NCI-H510A treated with DMSO at 0.1 percent for 48 hours (cell line): ENCODE measurements around the gene DIDO1.

Experiments used
- DNase-seq: peaks from one replicate; lab custom pipeline; 2025; lab: John Stamatoyannopoulos, UW

DIDO1 gene

DNA sequence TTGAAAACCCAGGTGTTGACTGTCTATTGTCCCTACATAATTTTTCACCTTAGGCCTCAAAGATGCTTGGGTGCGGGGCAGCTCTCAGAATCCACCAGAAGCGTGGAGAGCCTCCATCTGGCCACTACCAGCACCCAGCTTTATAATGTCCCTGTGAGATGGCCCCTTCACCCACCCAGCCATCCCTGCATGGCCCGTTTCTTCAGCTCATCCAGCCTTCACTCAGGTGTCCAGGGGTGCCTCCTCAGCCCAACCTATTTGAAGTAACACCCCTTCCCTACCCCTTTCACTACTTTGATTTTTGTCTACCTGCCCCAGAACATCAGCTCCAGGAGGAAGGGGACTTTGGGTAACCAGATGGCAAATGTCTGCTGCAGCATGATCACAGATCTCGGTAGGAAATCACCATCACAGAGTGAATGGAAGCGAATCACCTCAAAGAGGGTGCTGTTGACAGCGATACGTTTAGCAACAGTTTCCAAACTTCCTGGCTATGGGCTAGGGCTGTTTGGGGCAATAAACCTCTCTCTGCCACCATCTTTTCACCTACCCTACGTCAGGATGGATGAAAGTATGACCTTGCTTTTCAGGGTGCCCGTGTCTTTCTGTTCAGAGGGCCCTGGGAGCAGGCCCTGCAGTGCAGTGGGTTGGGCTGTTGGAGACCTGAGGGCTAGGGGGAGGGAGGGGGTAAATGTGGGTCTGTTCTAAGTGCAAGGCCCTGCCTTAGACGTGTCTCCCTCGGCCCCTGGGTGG, 25.0 kb upstream of the DIDO1 start:
- DNase-seq, result no peak

DNA sequence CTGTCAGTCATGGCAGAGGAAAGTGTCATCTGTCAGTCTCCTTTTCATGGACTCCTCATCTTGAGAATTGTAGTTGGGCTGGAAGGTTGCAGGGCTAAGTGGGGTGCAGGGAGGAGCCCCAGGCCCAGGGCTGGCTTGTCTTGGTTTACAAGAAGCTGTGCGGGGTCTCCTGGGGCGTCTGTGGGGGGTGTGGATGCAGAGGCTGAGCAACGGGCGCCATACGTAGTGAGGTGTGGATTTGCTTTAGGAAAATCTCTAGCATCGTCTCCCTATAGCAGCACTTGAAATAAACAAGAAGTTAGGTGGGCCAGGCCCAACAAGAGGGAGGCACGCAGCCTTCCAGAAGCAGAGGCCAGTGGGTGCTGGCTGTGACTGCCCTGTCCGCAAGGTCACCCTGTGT, 24.4 kb upstream of the DIDO1 start:
- DNase-seq, result no peak

DNA sequence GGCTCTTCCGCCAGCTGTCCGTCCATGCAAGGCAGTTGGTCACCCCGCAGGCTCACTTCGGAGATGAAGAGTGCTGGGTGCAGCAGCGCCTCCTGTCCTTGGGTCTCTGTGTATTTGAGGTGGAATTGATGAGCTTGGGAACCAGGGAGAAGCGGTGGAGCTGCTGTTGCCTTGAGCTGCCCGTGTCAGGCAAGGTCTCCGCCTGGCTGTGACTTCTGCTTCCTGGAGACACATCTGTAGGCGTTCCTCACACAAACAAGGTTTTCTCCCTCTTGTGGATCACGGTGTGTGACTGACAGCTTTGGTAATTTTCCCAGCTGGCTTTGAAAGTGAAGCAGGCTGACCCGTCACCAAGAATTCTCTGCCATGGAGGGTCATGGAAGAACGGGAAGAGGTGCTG, 23.7 kb upstream of the DIDO1 start:
- DNase-seq, result no peak

DNA sequence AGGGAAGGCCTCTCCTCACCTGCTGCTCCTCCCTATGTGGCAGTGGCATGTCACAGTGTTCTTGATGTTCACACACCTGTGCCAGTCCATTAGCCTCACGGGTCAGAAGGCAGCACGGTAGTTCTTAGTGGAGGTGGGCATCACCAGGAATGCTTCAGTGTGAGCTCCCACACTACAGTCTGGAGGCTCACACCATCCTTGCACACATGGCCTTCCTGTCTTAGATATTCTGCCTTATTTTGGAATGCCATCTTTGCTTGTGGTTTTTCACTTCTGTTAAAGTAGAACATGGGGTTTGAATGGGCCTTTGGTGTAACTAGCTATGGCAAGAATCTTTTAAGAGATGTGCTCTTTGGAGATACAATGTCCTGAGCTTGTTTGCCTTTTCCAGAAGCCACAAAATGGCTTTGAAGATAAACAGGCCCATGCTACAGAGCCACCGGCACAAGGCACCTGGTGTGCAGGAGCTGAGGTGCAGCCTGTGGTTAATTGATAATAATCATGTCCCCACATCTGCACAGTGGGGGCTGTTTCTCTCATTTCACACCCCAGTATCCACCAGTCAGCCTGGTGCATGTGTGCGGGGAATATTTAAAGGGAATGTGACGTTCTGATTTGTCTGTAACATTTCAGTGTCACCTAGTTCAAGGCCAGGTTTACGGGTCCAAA, 23.0 kb upstream of the DIDO1 start:
- DNase-seq, result no peak

DNA sequence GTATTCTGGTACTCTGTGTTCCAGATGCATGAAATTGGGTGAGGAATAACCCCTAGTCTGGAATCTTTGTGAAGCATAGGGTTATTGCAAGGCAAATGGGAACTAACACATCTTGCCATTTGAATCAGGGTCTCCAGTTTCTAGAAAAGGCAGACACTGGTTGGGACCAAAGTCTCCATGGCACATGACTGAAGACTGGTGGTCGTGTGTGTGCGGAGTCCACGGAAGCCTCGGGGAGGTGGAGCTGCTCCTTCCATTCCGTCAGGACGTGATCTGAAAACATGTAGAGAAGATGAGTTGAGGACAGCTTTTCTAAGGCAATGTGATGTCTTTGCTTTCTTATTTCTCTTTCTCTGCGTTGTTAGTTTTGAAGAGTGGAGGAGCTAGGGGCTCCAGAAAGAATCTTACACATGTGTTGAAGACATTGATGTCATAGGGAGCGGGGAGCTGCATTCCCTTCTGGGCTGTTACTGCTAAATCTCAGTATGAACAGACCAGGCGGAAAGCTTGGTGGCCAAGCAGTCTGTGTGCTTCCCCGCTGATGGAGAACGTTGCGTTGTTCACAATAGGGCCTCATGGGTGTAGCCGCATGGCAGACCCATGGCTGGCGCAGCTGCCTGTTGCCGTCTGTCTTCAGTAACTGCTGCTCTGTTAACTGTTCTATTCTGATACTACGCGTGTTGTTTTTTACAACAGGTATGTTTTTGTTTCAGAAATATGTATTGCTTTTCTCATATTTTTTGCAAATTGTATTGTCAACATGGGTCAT, 21.4 kb upstream of the DIDO1 start:
- DNase-seq, result no peak

DNA sequence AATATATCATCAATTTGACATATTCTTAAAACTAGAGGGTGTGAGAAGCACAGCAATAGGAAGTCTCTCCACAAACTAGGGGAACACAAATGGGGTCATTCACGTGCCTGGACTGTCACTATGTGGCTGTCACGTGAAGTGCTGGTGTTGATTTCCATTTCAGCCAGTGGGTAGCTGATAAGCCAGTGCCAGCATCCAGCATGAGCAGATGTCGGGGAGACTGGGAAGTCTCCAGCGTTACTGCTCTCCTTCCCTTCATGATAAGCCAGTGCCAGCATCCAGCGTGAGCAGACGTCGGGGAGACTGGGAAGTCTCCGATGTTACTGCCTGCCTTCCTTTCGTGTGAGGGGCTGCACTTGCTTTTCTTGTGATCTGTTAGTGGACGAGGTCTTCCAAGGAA, 20.6 kb upstream of the DIDO1 start:
- no peak for DNase-seq

DNA sequence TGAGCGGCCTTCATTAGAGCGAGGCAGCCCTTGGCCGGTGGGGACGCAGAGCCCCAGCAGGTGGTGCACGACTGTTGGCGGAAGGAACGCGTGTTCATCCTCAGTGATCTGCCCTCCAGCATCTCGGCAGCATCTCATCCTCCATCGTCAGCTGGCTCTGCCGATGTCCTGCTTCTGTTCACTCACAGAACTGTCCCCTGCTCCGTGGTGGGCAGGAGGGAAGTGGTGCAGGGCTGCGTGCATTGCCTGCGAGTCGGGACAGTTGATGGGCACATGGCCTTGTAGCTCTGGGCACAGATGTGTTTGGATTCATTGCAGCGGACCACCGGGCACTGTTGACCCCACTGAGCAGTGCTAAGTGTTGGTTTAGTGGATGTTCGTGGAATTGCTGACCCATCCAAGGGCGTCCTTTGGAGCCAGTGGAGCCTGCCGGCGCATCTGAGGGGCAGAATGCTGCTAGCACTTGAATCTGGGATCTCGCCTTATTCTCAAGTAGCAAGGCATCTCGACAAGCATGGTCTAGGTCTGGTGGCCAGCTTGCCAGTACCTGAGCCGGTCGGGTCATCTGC, 19.6 kb upstream of the DIDO1 start:
- no peak for DNase-seq

DNA sequence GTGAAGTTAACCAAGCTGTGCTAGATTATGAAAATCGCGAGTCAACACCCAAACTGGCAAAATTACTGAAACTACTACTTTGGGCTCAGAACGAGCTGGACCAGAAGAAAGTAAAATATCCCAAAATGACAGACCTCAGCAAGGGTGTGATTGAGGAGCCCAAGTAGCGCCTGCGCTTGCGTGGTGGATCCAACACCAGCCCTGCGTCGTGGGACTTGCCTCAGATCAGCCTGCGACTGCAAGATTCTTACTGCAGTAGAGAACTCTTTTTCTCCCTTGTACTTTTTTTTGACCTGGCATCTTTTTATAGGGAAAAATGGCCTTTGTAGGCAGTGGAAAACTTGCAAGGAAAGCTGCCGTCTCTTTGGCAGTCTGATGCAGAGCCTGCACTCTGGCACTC, 18.4 kb upstream of the DIDO1 start:
- no peak for DNase-seq

DNA sequence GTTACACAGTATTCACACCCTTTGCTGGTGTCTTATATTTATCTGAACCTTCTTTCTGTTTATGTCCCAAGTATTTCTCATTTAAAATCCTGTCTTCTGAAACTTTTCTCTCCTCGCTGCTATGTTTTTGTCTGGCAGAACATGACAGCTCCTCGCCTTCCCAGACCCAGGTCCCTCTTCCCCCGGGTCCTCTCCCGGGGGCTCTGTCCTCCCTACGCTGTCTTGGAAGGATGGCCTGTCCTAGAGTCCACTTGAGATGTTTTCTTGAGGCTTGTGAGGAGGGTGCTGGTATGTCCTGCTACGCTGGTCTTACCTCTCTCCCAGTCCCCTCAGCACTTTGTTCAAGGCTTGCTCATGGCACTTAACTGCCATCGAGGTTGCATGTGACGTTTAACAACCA, 17.9 kb upstream of the DIDO1 start:
- no peak for DNase-seq

DNA sequence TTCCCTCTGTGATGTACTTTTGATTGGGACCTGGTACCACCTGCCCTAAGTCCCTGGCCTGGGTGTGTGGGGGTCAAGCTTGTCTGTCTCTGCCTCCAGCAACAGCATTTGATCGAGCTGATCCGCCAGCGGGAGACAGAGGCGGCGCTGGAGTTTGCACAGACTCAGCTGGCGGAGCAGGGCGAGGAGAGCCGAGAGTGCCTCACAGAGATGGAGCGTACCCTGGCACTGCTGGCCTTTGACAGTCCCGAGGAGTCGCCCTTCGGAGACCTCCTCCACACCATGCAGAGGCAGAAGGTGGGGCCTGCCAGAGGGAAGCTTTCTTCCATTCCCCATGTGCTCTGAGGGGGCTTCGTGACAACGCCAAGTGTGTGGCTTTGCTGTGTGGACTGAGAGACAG, 17.1 kb upstream of the DIDO1 start:
- no peak for DNase-seq

DNA sequence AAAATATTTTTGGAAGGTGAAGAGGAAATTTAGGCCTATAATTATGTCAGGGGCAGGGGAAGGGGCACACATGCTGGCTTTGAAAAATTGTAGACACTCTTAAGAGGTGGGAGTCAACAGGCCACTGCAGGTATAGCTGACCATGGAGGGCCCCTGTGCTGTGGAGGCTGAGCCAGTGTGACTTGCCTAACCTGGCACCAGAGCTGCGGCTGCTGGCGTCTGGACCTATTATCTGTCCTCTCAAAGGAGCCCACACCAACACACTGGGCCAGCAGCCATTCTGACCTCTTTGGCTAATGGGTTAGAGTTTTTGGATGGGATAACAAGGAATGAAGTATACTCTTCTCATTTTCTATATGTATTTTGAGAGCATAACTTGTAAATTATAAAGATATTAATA, 16.2 kb upstream of the DIDO1 start:
- DNase-seq, result no peak

DNA sequence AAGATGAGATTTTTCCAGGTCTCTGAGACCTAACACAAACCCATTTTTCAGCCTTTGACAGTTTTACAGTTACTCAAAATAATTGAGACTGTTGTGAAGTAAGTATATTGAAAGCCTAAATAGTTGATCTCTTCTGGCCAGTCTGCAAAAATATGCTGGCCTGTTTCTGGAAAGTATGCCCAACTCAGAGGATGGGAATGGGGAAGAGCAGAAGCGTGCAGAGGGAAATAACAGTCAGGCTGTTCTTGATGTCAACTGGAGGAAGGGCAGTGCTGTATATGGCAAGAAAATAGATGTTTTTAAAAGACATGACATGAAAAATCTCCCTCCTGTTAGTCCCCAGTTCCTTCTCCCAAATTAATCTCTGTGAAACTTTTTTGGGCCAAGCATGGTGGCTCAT, 15.5 kb upstream of the DIDO1 start:
- no peak for DNase-seq

DNA sequence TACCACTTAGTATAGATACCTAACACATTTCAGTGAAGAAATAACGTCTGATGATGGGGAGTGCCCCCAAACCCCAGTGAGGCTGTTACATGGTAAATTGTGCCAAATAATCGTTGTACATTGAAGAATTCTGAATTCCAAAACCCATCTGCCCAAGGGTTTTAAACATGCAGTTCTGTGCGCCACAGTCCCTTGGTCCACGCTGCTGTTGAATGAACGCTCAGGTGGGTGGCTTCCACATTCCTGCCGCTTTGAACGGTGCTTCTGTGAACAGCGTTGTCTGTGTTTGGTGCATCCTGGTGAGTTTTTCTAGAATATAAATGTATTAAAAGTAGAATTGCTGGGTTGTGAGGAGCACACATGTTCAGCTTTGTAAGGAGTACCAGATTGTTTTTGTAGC, 14.6 kb upstream of the DIDO1 start:
- DNase-seq, result no peak

DNA sequence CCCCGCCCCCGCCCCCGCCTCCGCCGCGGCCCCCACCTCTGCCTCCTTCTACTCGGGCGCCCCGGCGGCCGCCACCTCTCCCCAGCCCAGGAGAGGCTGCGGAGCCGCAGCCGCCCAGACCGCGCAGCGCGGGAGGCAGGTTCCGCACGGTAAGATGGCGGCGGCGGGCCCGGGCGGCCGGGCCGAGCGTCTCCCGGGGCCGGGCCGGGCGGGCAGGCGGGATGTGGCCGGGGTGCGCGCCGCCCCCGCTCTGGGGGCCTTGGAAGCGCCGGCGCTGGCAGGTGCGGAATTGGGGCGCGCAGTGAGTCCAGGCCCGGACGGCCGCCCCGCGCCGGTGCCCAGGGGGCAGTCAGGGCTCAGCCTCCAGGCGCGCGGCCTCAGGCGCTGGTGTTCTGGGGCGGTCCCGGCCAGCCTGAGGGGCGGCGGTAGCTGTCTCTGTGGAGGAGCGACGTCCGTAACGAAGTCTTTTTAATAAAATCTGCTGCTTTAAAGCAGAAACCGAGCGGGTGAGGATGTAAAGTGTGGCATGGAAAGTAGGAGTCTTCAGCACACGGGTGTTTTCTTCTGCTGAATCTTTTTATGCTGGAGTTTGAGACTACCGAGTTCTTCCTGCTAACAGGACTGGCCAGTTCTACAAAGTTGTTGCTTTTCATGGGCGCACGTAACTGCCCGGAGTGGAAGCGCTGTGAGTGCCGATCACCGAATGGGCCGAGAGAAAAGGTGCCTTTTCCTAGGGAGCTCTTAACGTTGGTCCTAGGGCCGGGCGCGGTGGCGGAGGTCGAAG, 12.0 kb upstream of the DIDO1 start, which contains the start of gene GID8:
Gene GID8 (plus strand): TSS at position 43 of the 784 bp plus-strand sequence. CDS start 3,356 bp downstream, outside the sequence.
- peak; percentile 21 for DNase-seq

DNA sequence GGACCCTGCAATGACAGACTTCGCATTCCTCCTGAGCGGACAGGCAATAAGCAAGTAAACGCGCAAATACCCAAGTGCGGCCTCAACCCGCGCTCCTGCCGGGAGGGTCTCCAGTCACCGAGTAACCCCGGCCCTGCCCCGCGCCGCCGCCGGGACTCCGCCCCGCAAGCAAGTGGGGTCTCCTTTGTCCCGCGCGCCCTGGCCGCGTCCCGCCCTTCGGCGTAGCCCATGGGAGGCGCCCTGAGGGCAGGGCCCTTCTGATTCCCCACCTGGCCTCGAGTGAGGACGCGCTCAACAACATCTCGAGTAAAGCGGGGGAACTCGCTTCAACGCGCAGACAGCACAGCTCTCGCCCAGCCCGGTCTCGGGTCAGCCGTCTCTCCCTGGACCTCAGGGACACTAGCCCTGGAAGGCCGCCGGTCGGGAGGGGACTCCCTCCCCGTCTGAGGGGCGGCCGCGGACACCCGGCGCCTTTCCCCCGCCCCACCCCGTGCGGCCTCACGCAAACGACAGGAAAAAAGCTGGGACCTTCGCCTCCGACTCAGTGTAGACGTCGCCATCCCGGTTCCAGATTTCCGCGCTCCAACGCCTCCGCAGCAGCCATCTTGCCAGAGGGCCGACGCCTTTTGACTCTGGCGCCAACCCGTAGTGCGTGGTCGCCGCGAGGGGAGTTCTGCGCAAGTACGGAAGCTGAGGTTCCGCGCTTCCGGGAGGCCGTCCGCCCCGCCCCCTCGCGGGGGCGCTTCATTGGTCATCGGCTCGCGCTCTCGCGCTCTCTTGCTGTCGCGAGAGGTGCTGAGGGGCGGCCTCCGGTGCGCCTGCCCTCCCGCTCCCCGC, 11.2 kb upstream of the DIDO1 start:
- peak; percentile 85 for DNase-seq

DNA sequence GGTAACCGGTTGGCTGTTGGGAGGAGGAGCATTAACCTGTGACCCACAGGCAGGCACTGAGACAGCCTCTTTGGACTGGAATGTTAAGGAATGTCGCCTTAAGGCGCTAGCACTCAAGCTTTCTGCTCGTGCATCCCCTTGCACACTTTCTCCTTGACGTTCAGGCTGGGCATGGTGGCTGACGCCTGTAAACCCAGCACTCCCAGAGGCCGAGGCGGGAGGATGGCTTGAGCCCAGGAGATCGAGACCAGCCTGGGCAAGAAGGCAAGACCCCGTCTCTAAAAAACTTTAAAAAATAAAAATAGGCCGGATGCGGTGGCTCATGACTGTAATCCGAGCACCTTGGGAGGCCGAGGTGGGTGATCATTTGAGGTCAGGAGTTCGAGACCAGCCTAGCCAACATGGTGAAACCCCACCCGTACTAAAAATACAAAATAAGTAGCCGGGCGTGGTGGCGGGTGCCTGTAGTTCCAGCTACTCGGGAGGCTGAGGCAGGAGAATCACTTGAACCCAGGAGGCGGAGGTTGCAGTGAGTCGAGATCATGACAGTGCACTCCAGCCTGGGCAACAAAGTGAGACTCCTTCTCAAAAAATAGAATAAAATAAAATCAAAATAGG, 9.8 kb upstream of the DIDO1 start:
- no peak for DNase-seq

DNA sequence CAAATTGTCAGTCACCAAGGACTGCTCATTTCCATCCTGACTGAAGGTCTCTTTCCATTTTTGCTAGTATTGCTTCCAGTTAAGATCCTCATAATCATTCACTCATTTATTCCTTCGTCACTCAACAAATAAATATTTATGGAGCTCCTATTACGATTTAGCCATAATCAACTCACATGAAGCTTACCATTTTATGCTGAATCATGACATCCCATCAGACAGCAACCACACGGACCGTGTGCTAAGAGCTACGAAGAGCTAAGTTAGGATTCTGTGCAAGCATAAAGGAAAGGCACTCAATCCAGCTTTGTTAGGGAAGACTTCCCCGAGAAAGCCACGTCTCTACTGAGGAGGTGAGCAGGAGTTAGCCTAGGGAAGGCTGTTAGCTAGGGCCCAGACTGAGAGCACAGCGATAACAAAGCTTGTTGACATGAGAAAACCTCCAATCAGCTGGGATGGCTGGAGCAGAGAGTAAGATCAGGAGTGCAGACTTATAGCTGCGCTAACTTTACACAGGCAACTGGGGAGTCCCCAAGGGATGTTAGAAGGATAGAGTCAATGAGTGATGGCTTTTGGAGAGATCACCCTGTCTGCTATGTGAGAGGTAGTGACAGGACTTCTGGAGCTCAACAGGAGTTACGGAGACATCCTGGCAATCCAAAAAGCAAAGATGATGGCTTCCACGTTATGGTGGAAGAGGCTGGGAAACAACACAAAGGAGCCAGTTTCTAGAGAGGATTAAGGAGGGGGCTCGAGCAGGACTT, 9.1 kb upstream of the DIDO1 start:
- no peak for DNase-seq

DNA sequence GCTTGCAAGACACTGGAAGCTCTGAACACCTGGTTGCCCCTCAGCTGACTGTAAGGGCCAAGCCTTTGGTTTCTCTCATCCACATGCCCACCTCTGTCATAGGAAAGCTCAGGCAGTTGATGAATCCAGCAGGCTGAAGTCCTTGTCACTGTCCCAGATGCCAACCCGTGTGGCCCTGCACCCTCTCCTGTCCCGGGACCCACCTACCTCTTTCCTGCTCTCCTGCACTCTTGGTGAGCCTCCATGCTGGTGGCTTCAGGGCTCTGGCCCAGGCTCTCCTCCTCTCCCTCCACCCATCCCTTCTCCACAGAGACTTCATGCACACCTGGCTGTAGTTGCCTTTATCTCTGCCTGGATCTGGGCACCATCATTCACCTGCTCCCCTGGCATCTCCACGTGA, 7.7 kb upstream of the DIDO1 start:
- DNase-seq, result no peak

DNA sequence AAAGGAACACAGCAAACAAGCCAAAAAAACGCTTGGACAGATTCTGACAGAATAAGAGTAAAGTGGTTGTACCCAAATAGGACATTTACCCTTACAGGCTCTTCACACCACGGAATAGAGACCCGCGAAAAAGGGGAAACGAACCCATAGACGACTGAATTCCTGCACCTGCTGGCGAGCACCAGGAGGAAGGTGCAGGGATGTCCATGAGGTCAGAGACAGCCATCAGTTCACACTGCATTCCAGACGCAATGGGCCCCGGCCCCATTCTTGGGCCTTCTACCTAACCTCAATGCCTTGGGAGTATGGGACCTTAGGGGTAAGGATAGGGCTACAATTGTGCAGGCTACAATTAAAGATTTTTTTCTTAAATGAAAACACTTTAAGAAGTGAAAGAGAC, 5.2 kb upstream of the DIDO1 start:
- DNase-seq, result no peak

DNA sequence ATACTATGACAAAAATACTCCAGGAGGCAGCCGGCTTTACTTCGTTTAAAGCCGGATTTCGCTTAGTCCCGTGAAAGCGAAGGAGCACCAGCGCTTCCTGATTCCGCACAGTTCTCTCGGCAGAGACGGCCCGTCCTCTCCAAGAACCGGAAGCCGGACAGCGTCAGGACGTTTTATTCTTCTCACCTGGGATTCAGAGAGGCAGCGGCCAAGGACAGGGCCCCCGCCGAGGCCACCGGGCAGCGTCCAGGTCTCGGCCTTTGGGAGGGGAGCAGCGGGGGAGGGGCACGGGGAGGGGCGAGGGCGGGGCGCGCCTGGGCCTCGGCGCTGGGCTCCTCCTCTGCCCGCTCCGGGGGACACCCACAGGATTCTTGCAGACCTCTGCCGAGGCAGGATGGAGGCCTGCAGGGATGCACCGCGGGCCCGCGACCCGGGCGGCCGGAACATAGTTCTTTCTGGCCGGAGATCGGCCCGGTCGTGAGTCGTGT, 2.8 kb upstream of the DIDO1 start:
- DNase-seq, result no peak
